ENCODE results near the gene POMT2.
"Not testable (repeated sequence)": the region's sequence is repeated elsewhere in the genome, so short reads cannot be mapped to it uniquely, and the experiment has no call there.

POMT2 gene

GRCh38 chr14:77296906-77297305, 23.8 kb downstream of the POMT2 start:
- DNase-seq, result no peak

GRCh38 chr14:77296155-77296554, 24.5 kb downstream of the POMT2 start:
- DNase-seq, result no peak

DNA sequence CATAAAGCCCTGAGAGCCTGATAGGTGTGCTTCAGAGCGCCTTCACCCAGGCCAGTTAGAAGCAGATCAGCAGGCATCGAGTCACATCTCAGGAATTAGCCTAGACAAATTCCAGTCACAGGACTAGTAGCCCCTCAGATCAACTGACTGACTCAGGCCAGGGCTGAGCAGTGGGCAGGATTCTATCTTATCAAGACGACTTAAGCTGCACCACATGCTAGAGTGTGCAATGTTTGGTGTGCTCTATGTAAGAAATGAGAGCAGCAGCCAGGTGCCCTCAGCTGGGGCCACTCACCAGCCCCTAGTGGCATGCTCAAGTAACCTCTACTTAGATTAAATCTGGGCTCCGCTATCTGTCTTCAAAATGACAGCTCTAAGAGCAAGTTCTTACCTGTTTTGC, 30.0 kb downstream of the POMT2 start:
- DNase-seq, result peak; percentile 25

- no peak for DNase-seq
Measured at GRCh38 chr14:77286576-77286975, 34.1 kb downstream of the POMT2 start.

DNA sequence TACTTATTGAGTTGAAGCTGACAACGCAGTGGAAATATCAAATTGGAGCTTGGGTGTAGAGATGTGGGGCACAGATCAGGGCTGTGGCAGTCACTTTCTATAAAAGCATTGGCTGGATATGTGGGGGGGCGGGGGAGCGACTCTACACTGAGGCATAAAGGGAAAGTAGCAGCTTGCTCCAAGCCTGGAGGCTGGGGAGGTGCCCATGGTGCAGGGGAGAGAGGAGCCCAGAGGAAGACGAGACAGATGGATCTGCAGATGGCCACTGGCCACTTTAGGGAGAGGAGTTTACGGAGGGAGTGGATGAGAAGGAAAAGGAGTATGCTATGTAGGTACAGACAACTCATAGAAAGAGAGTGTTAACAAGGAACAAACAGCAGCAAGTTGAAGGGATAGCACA, 36.2 kb downstream of the POMT2 start:
- no peak for DNase-seq

GRCh38 chr14:77284066-77284465, 36.6 kb downstream of the POMT2 start:
- DNase-seq, result no peak

DNA sequence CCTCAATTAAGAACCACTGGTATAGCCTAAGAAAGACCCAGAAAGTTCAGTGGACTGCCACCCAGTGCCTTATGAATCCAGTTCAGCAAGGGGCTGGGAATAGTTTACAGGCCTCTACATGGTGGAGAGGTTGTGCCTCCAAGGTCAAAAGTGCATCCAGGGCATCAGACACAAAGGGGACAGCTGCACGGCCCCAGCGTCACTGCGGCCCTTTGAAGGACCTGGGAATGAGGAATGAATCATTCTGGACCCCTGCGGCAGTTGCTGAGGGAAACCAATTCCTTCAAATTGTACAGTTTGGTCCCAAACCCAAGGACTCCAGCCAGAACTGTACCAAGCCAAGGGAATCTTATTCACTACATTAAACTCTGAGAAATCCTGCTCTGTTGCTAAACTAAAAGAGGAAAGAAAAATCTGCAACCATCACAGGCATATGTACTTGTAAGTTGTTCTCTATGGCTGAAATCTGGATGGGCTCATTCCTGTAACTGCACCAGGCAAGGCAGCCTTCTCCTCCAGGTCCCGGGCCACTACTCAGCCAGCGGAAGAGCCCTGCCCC, 38.8 kb downstream of the POMT2 start:
- no peak for DNase-seq

- DNase-seq, result not testable (repeated sequence)
Measured at GRCh38 chr14:77280921-77281320, 39.8 kb downstream of the POMT2 start.

DNA sequence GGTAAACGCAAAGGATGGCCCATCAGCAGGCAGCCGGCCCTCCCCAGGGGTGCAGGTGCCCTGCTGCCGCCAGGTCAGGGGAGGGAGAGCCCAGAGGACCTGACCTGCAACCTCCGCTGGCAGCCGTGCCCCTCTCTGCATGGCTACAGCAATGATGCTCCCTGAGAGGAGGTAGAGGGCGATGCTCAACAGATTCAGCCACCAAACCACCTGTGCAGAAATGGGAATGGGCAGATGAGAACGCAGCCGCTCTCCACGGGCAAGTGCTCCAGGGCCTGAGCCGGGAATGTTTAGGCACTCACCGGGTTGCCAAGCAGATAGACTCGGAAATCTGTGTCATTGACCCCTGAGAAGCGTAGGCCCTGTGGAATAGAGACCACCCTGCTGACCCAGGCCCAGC, 41.0 kb downstream of the POMT2 start:
- no peak for DNase-seq

DNA sequence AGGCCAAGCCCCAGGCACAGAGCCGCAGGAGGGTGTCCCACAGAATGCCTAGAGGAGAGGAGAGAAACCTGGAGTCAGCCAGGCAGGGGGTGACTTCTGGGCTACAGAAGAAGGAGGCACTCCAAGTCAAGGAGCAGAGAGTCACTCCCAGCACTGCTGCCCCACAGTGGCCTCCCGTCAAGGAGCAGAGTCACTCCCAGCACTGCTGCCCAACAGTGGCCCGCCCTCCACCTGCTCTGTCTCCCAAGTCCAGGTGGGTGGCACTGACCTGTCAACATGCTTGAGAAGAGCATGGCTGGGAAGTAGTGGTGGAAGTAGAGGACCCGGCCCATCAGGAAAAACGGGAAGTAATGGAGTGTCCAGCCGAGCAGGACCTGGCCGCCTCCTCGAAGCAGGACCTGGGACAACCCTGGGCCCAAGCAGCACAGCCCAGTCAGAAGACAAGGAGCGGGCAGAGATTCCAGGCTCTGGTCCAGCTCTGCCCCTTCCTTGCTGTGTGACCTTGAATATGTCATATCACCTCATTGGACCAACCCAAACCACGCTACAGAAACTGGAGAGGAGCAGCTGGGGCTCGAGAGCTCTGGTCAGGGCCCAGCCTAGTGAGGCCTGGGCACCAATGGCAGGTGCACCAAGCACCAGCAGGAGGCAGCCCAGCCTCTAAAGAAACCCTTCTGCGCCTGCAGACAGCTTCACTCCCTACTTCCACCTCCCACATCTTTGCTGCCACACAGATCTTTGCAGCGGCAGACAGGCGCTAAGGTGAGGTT, 42.0 kb downstream of the POMT2 start:
- DNase-seq, result no peak

GRCh38 chr14:77276959-77277358, 43.7 kb downstream of the POMT2 start:
- DNase-seq, result no peak

GRCh38 chr14:77276295-77276935, 44.3 kb downstream of the POMT2 start:
- DNase-seq, result no peak

GRCh38 chr14:77275601-77276017, 45.1 kb downstream of the POMT2 start:
- no peak for DNase-seq

- no peak for DNase-seq
Measured at GRCh38 chr14:77275041-77275580, 45.6 kb downstream of the POMT2 start.

DNA sequence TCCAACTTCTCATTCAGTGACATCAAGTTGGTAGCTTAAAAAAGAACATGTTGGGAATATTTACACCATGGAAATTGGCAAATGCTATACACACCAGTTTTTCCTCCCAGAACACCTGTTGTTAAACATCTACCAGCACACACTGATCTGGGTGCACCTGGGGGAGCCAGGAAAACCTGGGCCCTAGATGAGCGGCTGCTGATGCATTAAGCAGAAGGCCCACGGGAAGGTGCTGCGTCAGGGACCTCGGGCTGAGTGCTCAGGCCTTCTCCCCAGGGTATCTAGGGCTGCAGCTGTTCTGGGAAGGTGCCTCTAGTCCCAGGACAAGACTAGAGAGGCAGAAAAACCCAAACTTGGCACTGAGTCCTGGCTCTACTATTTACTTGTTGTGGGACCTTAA, 46.9 kb downstream of the POMT2 start:
- DNase-seq, result no peak

DNA sequence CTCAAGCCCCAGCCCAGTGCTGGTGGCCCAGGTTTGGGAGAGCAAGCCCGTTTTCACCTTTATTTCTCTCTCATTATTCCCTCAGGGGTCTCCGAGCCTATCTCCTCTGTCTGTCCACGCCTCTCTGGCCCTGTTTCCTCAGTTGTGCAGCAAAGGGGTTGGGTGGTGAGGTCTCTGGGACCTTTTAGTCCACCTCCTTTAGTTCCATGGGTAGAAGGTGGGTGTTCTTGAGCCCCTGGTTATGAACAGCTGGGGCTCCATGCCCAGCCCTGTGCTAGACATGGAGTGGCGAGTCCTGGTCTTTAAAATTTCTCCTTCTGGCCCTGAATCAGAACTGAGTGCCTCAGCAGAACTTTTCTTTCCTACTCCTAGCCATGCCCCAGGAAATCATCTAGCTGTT, 48.4 kb downstream of the POMT2 start:
- DNase-seq, result no peak

GRCh38 chr14:77271113-77271710, 49.5 kb downstream of the POMT2 start, which contains the start of gene NGB:
Gene NGB (minus strand): TSS chr14:77271206. CDS start chr14:77270937, 269 bp downstream.
- no peak for DNase-seq

DNA sequence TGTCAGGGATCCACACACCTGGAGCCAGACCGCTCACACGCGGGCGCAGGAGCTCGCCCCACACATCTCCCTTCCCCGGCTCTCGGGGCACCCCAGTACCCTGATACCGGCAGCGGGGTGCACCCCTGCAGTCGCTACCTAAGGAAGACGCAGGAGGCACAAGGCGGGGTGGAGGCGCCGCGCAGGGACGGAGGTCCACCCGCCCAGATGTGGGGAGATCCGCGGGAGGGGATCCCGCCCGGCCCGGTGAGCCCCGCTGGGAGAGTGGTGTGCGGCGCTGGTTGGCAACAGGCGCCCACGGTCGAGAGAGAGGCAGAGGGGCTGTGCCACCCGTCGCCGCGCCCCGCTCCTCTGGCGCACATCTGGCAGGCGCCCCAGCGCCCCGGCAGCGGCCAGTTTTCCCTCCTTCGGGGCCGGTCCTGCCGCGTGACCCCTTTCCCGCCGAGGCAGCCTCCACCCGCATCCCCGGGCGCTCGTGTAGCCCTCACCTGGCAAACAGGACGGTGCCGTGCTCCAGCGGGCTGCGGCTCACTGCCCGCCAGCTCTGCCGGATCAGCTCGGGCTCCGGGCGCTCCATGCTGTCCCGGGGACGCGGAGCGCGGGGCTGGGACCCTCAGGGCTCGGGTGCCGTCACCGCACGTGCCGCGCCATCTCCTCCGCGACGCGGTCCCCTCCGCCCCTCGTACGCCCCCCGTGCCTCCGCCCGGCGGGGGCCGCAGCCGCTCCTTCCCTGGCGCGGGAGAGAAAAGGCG, 50.1 kb downstream of the POMT2 start:
- DNase-seq, result no peak

DNA sequence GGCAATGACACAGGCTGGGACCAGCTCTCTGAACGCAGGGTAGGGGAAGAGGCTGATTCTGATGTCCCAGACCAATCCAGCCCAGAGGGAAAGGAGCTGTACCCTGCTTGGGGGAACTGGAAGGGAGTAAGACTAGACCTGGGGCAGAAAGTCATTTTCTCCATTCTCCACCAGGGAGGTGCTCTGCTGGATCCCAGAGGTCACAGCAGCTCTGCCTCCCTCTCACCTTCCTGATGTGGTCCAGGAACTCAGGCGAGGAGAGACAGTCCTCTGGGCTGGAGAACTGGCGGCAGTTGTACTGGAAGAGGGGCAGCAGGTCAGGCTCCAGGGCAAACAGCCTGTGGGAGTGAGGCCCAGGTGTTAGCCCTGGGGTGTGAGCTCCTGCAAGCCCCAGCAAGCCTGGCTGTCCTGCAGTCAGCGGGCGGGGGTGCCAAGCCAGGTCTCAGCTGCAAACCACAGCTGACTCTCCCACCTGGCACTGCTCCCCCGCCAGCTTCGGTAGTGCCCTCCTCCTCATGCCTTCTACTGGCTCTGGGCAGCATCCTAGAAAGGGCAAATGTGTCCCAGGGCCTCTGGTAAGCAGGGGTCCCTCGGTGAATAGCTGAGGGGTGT, 51.6 kb downstream of the POMT2 start:
- DNase-seq, result no peak

DNA sequence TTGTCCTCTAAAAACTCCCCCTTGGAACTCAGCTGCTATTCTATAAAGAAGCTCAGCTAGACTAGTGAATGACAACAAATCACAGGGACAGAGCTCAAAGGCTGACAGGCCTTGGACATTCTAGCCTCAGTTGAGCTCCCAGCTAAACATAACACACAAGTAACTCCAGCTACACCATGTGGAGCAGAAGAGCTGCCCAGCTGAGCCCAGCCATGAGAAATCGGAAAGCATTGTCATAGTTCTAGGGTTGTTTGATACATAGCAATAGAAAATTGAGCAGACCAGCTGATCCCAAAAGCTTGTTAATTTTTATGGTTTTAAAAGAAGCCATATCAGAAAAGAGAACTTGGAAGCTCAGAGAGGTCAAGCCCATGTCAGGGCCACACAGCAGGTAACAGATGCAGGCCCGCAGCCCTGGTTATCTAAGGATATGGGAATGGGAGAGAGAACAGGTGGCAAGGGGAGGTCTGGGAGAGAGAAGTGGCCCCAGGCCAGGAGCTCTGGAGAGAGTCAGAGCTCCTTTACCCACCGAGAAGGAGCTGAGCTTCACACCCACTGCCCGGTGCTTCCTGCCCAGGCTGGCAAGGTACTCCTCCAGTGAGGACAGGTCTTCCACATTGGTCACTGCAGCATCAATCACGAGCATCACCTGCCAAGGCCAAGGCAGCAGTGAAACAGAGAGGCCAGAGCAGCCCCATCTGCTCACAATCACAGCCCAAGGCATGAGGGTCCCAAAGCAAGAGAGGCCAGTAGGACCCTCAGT, 52.6 kb downstream of the POMT2 start:
- DNase-seq, result no peak

DNA sequence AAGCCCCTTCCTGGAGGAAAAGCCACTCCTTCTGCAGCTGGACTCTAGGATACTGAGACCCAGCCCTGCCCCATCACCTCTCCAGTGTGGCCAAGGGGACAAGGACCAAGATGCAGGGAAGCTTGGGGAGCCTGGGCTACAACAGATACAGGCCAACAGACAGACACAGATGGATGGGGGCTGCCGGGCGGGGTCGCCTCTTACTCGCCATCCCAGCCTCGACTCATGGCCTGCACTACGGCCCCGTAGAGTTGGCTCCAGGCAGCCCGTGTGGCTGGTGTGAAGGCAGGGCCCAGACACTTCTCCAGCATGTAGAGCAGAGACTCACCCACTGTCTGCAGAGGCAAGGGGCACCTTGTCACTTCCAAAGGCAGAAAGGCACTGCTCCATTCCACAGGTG, 54.3 kb downstream of the POMT2 start:
- DNase-seq, result no peak
